OCI-LY1 (cell line): Measurements from ENCODE around the gene MRS2.

Experiments
- CTCF ChIP-seq: fragments of 200-600 bp; sonication (generic), shearing (Covaris generic); IDR thresholded peaks from 2 replicates; pipeline ENCODE4 v1.5.1; 2017; ENCODE audit warnings: mild to moderate bottlenecking, antibody characterized with exemption, low read length, moderate library complexity, mixed read lengths
- EZH2 ChIP-seq: fragments of 200-600 bp; sonication (generic), shearing (Covaris generic); IDR thresholded peaks from 2 replicates; pipeline ENCODE4 v1.8.0; 2017; ENCODE audit warnings: borderline replicate concordance, mixed run types, mild to moderate bottlenecking, antibody characterized with exemption, low read length, moderate library complexity, mixed read lengths

GRCh38 chr6:24445704-24446103 lies 43.0 kb downstream of the MRS2 start:
- TF ChIP-seq CTCF (no peak), EZH2 (no peak)
